Tibial nerve (tissue), 4 donors: Measurements from ENCODE around the gene MAPT.

ENCODE experiments used
- CTCF ChIP-seq, 5 experiments: fragments of 200-600 bp in 3 of 5; fragments of 450-650 bp in 2 of 5; sonication (generic) in 3 of 5; IDR thresholded peaks; one replicate each; pipeline ENCODE4 v1.5.1; 2016 to 2019; ENCODE audit warnings: antibody characterized with exemption in 5 of 5, mild to moderate bottlenecking in 3 of 5, moderate library complexity in 2 of 5
- EP300 ChIP-seq, 2 donors: sonication (generic); formaldehyde crosslinking; IDR thresholded peaks; one replicate each; pipeline ENCODE4 v1.6.1; 2017; ENCODE audit warnings: antibody characterized with exemption in 2 of 2, mild to moderate bottlenecking in 1 of 2
- POLR2A ChIP-seq, 2 donors: fragments of 450-650 bp; IDR thresholded peaks; one replicate each; pipeline ENCODE4 v1.6.1; 2017; ENCODE audit warnings: antibody characterized with exemption in 2 of 2, mild to moderate bottlenecking in 2 of 2, moderate library complexity in 2 of 2

GRCh38 chr17:45977506-45977824 is 83.1 kb downstream of the MAPT start:
- TF ChIP-seq CTCF (IDR thresholded peaks at IDR 0.05) (no peak), POLR2A (IDR thresholded peaks at IDR 0.05) (no peak), EP300 (IDR thresholded peaks at IDR 0.05) (no peak)
